Neural cell (in vitro differentiated cells): ENCODE measurements around the gene PAX1. TPM values are rescaled to one million over a fixed set of nuclear protein-coding genes. Genes with fewer than 3 reads are reported as not detected.

ENCODE experiments used
- H2AFZ ChIP-seq: fragments of 200-600, 300-800 bp; sonication (generic), shearing (Covaris generic); 2 replicates; pipeline ENCODE4 v1.6.0; 2014; ENCODE audit warnings: low read depth, mild to moderate bottlenecking, antibody characterized with exemption, low read length, moderate library complexity
- H3F3A ChIP-seq: fragments of 200-600 bp; shearing (Covaris generic); 2 replicates; pipeline ENCODE4 v1.6.1; 2016; ENCODE audit warnings: mild to moderate bottlenecking, moderate library complexity, mixed read lengths, antibody characterized with exemption, low read length; ENCODE audit not compliant: insufficient read depth, poor library complexity, severe bottlenecking
- H3K27ac ChIP-seq: fragments of 200-600, 300-800 bp; sonication (generic), shearing (Covaris generic); 2 replicates; pipeline ENCODE4 v1.5.1; 2014; ENCODE audit warnings: mild to moderate bottlenecking, low read length, moderate library complexity
- H3K27me3 ChIP-seq: fragments of 300-800, 200-600 bp; sonication (generic), shearing (Covaris generic); 2 replicates; pipeline ENCODE4 v1.6.0; 2014; ENCODE audit warnings: mild to moderate bottlenecking, low read depth, low read length, moderate library complexity; ENCODE audit not compliant: insufficient read depth
- H3K36me3 ChIP-seq: fragments of 300-800, 200-600 bp; sonication (generic), shearing (Covaris generic); 2 replicates; pipeline ENCODE4 v1.5.1; 2014; ENCODE audit warnings: mild to moderate bottlenecking, antibody characterized with exemption, low read length, moderate library complexity; ENCODE audit not compliant: insufficient read depth
- H3K4me2 ChIP-seq: fragments of 300-800, 200-600 bp; sonication (generic), shearing (Covaris generic); 2 replicates; pipeline ENCODE4 v1.6.0; 2014; ENCODE audit warnings: mild to moderate bottlenecking, low read length
- H3K4me3 ChIP-seq: fragments of 300-800, 200-600 bp; sonication (generic), shearing (Covaris generic); 2 replicates; pipeline ENCODE4 v1.5.1; 2014; ENCODE audit warnings: mild to moderate bottlenecking, low read length, moderate library complexity
- H3K79me2 ChIP-seq: fragments of 200-600 bp; shearing (Covaris generic); replicated peaks from 2 replicates; pipeline ENCODE4 v1.6.0; 2014; ENCODE audit warnings: mild to moderate bottlenecking, low read length, moderate library complexity; ENCODE audit not compliant: insufficient read depth
- H3K9ac ChIP-seq: fragments of 300-800, 200-600 bp; sonication (generic), shearing (Covaris generic); 2 replicates; pipeline ENCODE4 v1.6.1; 2016; ENCODE audit warnings: mild to moderate bottlenecking, low read length, mixed read lengths
- H3K9me2 ChIP-seq: fragments of 200-600 bp; shearing (Covaris generic); 2 replicates; pipeline ENCODE4 v1.6.1; 2016; ENCODE audit warnings: mild to moderate bottlenecking, low read length, mixed read lengths; ENCODE audit not compliant: insufficient read depth
- H3K9me3 ChIP-seq: fragments of 200-600, 300-800 bp; sonication (generic), shearing (Covaris generic); 2 replicates; pipeline ENCODE4 v1.6.1; 2016; ENCODE audit warnings: mild to moderate bottlenecking, mixed run types, low read length, moderate library complexity, mixed read lengths
- H4K20me1 ChIP-seq: fragments of 200-600 bp; shearing (Covaris generic); 2 replicates; pipeline ENCODE4 v1.6.1; 2016; ENCODE audit warnings: mild to moderate bottlenecking, mixed run types; ENCODE audit not compliant: insufficient read depth
- CTCF ChIP-seq: fragments of 450-650 bp; IDR thresholded peaks from 2 replicates; pipeline ENCODE4 v1.5.1; 2014; ENCODE audit warnings: antibody characterized with exemption, mild to moderate bottlenecking, moderate library complexity; ENCODE audit not compliant: poor library complexity, severe bottlenecking
- EP300 ChIP-seq: fragments of 450-650 bp; conservative IDR thresholded peaks from 2 replicates; pipeline ENCODE4 v1.6.1; 2014; ENCODE audit warnings: antibody characterized with exemption, mild to moderate bottlenecking, moderate library complexity; ENCODE audit not compliant: poor library complexity, severe bottlenecking
- EZH2 ChIP-seq: fragments of 200-600, 300-800 bp; shearing (Covaris generic), sonication (generic); IDR thresholded peaks from 2 replicates; pipeline ENCODE4 v1.6.1; 2014; ENCODE audit warnings: antibody characterized with exemption, low read length, borderline replicate concordance, mild to moderate bottlenecking; ENCODE audit not compliant: insufficient read depth, poor library complexity, severe bottlenecking
- MXI1 ChIP-seq: fragments of 450-650 bp; conservative IDR thresholded peaks from 2 replicates; pipeline ENCODE4 v1.6.1; 2014; ENCODE audit warnings: antibody characterized with exemption, mild to moderate bottlenecking; ENCODE audit not compliant: poor library complexity, severe bottlenecking
- POLR2AphosphoS5 ChIP-seq: IDR thresholded peaks from 2 replicates; pipeline ENCODE4 v1.6.1; 2012
- RAD21 ChIP-seq: fragments of 450-650 bp; conservative IDR thresholded peaks from 2 replicates; pipeline ENCODE4 v1.6.1; 2014; ENCODE audit warnings: antibody characterized with exemption, mild to moderate bottlenecking, moderate library complexity
- REST ChIP-seq: IDR thresholded peaks from 2 replicates; pipeline ENCODE4 v1.6.1; 2012; ENCODE audit warnings: borderline replicate concordance
- SMC3 ChIP-seq: fragments of 450-650 bp; conservative IDR thresholded peaks from 2 replicates; pipeline ENCODE4 v1.6.1; 2014; ENCODE audit warnings: antibody characterized with exemption, mild to moderate bottlenecking, moderate library complexity; ENCODE audit not compliant: poor library complexity
- TAF1 ChIP-seq: IDR thresholded peaks from 2 replicates; pipeline ENCODE4 v1.6.1; 2012; ENCODE audit warnings: low read depth
- polyA plus RNA-seq: library from polyadenylated mRNA; depleted of rRNA; stranded (reverse); fragments of >200 nt; gene quantifications from 2 replicates; pipeline ENCODE4 v1.2.3, GENCODE V29; 2014

Gene PAX1
- polyA plus RNA-seq, 1 donor from 2014 or later = not detected

- no peaks in the 10 kb centered on the region for H3K36me3 ChIP-seq
- no peak overlapping the region for H2AFZ ChIP-seq
- no peaks in the 10 kb centered on the region for H3F3A ChIP-seq
- H3K9me3 ChIP-seq = no peaks in the 10 kb centered on the region
- no peaks in the 10 kb centered on the region for H3K9me2 ChIP-seq
- no peak overlapping the region for H3K4me2 ChIP-seq
- H3K9ac ChIP-seq = no peak overlapping the region
- H3K27ac ChIP-seq = no peak overlapping the region
- H3K27me3 ChIP-seq = no peaks in the 10 kb centered on the region
- TF ChIP-seq REST (no peak), CTCF (no peak)
- no peaks in the 10 kb centered on the region for H3K79me2 ChIP-seq
- H3K4me3 ChIP-seq = no peak overlapping the region
- no peaks in the 10 kb centered on the region for H4K20me1 ChIP-seq
These were observed 24.1 kb upstream of the PAX1 start for GRCh38 chr20:21681234-21681921.

- no peak overlapping the region for H3K4me3 ChIP-seq
- no peaks in the 10 kb centered on the region for H3K27me3 ChIP-seq
- H4K20me1 ChIP-seq = no peaks in the 10 kb centered on the region
- H3K4me2 ChIP-seq = no peak overlapping the region
- H3K36me3 ChIP-seq = no peaks in the 10 kb centered on the region
- no peak overlapping the region for H3K27ac ChIP-seq
- H3K79me2 ChIP-seq = no peaks in the 10 kb centered on the region
- H3K9ac ChIP-seq = no peak overlapping the region
- no peaks in the 10 kb centered on the region for H3K9me2 ChIP-seq
- no peak overlapping the region for H2AFZ ChIP-seq
- TF ChIP-seq POLR2AphosphoS5 (no peak), TAF1 (no peak), EP300 (no peak), SMC3 (no peak), RAD21 (no peak), REST (no peak), MXI1 (no peak), EZH2 (no peak), CTCF (no peak)
- no peaks in the 10 kb centered on the region for H3K9me3 ChIP-seq
- H3F3A ChIP-seq = no peaks in the 10 kb centered on the region
These were observed 23.5 kb upstream of the PAX1 start for GRCh38 chr20:21681922-21682318.
